Right hindlimb (tissue), 1 donor: ENCODE measurements around the gene DPT.
"Not testable (repeated sequence)": the region's sequence is repeated elsewhere in the genome, so short reads cannot be mapped to it uniquely, and the experiment has no call there.

Experiments
- DNase-seq: peaks from one replicate; pipeline ENCODE4 v3.0.0-alpha.2; 2018

Gene DPT

DNA sequence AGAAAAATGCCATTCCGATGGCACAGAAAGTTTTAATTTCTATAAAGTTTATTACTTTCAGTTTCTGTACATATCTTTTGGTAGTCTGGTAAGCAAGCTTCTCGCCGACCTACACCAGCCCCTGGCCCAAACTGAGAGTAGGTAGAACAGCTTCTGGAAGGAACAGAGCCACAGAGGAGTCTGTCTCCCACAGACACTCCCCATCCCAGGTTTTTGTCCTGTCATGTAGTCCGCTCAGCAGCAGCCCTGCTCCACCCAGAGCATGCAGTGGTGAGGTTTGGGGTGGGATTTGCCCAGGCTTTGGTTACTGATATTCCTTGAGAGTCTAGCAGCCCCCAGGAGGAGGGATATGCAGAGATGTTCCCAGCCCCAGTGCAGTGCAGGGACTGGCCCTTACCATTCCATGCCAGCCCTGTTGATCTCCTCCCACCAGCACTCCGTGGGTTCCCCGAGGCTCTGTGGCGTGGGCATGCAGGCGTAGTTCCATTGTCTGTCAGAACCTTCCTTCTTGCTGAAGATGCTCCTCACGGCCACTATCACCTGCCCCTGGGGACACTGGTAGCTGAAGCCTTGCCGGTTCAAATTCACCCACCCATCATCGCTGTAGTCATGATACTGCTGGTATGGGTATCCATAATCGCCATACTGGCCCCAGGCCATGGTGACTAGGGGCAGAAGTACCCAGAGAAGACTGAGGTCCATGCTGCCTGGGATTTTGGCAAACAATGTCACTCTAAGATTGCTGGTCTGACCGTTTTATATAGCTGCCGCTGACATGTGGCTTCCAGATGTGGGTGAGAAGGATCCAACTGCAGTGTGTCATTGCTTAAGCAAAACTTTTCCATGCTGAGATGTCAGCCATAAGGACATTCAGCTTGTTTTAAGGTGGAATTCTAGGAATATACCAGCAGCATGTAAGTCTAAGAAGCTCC, at the start of gene DPT:
DPT (minus strand) TSS at position 734 of the 932 bp plus-strand sequence; CDS start at position 702, 32 bp downstream.
- DNase-seq = peak; percentile 85

DNA sequence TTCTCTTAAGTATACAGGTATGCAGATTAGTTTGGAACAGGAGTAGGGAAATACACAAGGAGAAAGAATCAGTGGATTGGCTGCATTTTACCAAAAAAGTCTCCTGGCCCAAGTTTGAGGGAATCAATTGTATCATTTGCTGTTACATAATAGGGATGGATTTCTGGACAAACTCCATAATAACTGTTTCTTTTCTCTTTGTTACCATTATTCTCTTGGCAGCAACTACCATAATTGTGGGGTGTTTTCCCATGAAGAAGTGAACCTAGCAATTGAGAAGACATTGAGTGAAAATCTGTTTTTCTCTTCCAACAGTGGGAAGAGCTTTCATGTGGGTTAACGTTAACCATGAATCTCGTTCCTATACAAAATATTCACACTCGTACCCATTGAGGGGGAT, 46.4 kb upstream of the DPT start:
- no peak for DNase-seq

DNA sequence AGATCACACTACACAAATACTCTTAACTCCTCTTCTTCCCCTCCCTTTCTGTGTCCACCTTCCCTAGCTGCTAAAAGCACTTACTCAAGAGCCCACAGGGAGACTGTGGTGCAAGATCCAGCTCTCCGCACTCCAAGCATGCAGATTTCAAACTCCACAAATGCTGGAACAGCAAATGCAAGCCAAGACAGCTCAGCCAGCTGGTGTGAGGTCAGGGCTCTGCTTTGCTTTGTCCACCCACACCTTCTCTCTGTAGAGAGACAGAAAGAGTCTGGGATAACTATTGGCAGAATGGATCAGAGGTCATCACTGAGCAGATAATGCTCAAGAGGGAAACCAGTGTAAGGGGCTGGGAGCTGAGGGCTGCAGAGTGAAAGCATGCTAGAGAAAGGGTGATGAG, 45.2 kb upstream of the DPT start:
- peak; percentile 73 for DNase-seq

DNA sequence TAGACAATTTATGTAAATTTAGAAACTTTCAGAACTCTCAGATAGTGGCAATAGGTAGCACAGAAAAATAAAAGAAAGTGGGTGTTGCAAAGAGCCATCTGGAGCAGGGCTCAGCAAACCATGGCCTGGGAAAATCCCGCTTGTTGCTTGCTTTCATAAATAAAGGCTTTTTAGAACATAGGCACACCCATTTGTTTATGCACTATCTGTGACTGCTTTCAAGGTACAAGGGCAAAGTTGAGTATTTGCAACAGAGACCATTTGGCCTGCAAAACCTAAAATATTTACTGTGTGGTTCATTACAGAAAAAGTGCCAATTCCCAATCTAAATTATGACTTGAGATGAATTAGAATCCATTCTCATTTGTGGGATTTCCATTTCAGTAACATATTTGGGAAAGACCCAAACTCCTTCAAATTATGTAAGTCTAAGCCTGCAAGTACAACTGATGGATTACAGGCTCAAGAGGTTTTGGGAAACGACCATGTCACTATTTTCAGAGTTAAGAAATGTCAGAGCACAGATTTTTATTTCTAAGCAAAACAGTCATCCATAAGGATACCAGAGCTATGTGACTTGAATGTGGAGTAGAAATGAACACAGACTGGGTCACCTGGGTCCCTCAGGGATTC, 43.5 kb upstream of the DPT start:
- DNase-seq = no peak

DNA sequence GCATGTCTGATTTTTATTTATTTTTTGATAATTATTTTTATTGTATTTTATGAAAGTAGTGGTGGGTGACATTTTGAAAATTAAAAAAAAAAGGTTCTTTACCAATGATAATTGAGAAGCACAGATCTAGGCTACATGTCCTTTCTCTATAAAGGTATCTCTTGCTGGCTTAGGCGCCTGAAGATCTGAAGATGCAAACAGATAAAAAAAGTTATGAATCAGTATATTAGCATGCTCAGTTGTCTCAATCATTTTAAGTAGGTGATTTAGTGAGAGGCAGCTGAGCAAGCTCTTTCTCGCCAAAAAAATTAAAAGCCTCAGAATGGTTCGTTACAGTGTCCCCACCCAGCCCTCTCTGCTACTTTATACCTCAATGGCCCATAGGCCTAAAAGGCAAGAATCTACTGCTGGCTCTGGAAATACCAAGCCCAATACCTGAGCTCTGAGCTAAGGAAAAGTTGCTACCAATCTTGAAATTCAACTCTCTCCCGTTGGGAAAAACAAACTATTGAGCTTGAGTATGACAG, 42.2 kb upstream of the DPT start:
- DNase-seq = no peak

DNA sequence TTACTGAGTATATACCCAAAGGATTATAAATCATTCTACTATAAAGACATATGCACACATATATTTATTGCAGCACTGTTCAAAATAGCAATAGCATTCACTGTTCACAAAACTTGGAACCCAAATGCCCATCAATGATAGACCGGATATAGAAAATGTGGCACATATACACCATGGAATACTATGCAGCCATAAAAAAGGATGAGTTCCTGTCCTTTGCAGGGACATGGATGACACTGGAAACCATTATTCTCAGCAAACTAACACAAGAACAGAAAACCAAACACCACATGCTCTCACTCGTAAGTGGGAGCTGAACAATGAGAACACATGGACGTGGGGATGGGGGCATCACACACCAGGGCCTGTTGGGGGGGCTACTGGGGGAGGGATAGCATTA, 40.9 kb upstream of the DPT start:
- not testable (repeated sequence) for DNase-seq

GRCh38 chr1:168767894-168768584, 39.0 kb upstream of the DPT start:
- peak; percentile 88 for DNase-seq

DNA sequence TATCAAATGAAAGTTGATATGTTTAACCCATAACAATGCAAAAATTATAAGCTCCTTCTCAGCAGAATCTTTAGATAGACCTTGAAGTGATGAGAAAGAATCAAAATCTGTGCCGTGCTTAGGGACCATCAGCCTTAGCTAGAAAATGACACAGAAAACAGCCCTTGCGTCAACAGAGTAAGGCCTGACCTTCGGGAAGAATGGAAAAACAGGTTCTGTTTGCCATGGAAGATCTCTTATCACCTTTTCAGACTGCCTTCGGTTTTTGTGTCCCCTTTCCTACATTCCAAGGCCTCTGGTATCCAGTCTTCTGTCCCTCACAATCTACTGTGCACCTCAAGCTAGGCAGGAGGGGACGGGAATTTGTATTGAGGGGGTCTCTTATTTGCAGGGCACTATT, 37.6 kb upstream of the DPT start:
- DNase-seq = no peak

DNA sequence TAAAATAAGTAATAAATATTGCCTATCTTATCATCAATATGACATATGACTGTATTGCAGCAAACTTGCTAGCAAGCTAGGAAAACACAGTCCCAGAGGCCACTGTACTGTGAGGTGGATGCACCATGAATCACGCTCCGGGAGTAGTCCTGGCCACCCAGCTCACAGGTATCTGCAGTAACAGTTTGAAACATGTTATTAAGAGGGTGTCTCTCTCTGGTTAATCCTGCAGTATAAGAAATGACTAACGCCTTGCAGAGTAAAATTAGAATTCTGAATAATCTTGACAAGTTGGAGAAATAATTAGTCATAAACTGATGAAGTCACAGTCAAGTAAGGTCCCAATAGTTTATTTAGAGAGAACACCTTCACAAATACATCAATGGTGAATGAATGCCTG, 34.0 kb upstream of the DPT start:
- no peak for DNase-seq

DNA sequence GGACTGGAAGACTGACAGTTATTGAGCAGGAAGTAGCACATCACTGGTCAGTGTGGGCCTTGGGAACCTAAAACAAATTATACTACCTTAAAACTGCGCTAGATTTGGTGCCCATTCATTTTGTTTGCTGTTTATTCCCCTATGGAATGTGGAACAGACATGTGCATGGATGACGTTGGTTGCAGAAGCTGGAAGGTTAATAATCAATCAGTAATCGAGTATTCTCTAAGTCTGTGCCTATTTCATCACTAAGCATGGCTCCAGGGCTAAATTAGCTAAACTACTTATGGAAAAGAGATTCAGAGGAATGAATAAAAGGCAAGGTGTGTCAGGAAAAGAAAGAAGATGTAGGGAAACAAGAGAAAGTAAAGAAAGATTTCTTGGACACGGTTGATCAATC, 33.5 kb upstream of the DPT start:
- no peak for DNase-seq

GRCh38 chr1:168760781-168761180, 31.8 kb upstream of the DPT start:
- no peak for DNase-seq

DNA sequence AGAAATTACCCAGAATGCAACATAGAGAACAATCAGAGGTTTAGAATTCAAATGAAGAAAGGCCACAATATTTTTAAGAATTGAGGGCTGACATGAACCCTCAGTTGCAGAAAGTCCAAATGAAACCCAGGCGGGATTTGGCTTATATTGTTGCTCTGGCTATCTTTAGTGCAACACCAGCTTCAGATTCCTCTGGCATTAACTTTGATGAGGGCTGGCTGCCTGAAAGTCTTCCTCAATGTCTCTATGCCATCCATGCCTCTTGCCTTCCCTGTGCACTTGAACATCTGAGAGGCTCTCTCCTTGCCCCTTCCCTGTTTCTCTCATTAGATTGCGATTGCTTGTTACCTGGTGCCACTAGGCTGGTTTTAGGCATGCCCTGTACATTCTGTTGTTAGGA, 31.2 kb upstream of the DPT start:
- no peak for DNase-seq

DNA sequence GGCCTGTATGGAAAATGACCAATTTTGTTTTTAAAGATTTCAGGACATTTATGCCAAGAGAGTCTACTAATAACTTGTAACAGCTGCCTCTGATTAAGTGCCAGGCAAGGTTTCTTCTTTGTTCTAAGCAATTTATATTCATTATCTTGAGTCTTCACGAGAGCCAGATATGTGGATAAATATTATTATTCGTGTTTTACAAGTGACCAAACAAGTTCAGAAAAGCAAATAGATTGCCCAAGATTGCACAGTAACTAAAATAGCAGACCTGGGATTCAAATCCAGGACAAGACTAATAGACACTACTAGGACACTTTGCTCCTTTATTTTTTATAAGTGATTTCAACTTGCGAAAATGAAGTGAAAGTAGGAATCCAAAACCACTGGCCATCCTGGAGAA, 30.1 kb upstream of the DPT start:
- no peak for DNase-seq

GRCh38 chr1:168758503-168758902, 29.5 kb upstream of the DPT start:
- DNase-seq = no peak

GRCh38 chr1:168755800-168756418, 26.9 kb upstream of the DPT start:
- no peak for DNase-seq

GRCh38 chr1:168752171-168752832, 23.3 kb upstream of the DPT start:
- no peak for DNase-seq

DNA sequence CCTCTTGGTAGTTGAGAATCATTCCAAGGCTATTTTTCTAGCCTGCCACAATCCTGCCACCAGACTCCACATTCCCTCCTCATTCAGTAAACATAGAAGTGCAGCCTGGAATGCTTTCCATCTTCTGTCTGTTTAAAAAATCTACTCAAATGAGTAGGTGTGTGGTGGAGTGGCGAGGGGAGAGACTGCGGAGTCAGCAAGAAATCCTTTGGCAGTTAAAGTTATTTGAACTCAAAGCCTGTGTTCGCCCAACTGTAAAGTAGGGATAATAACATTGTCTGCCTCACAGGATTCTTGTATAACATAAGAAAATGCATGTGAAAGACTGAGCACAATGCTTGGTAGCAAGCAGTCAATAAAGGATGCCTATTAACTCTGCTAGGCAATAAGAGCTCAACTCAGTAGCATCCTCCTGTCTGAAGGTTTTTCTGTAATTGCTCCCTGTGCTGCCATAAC, 22.2 kb upstream of the DPT start:
- DNase-seq = peak; percentile 60

DNA sequence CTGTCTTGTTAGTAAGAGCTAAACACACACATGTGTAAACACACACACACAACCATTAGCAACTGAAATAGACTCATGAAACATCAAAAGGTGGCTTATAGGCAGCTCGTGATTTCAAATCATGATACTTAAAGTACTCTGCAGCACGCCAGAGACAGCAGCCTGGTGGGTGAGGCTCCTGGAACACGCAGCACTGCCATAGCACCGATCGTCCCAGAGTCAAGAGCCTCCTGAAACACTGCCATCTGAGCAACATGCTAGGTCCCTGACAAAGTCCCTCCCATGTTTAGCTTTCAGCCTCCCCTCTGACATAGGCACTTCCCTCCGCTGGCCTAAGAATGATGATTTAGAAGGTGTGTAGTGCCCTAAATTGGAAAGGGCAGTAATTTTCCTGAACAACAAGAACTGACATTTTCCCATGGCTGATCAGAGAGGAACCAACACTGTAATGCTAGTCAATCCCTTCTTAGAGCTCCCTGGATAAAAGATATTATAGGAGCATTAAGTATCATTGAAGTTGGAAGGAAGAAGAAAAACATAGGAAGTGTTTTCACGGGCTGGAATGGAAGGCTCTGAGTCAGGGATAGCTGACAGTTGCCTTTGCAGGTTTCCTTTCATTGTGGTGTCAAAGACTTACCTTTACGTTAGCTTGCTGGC, 14.1 kb upstream of the DPT start:
- DNase-seq = no peak

GRCh38 chr1:168742386-168742785, 13.4 kb upstream of the DPT start:
- no peak for DNase-seq

- DNase-seq = no peak
Observed at GRCh38 chr1:168739908-168740307, 10.9 kb upstream of the DPT start.

GRCh38 chr1:168736520-168736919, 7.5 kb upstream of the DPT start:
- DNase-seq = no peak

GRCh38 chr1:168735974-168736373, 7.0 kb upstream of the DPT start:
- no peak for DNase-seq
